Thoracic aorta endothelial cell (primary cell): ENCODE measurements around the gene DCTN5. TPM values are rescaled to one million over a fixed set of nuclear protein-coding genes. Genes with fewer than 3 reads are reported as not detected.

Experiments
- total RNA-seq: library from RNA; depleted of rRNA; stranded (reverse); fragments of >200 nt; gene quantifications from 2 replicates; pipeline ENCODE4 v1.2.3, GENCODE V29; 2012

The DCTN5 gene
- 68.1 and 71.5 TPM in 2 replicates for total RNA-seq

DNA sequence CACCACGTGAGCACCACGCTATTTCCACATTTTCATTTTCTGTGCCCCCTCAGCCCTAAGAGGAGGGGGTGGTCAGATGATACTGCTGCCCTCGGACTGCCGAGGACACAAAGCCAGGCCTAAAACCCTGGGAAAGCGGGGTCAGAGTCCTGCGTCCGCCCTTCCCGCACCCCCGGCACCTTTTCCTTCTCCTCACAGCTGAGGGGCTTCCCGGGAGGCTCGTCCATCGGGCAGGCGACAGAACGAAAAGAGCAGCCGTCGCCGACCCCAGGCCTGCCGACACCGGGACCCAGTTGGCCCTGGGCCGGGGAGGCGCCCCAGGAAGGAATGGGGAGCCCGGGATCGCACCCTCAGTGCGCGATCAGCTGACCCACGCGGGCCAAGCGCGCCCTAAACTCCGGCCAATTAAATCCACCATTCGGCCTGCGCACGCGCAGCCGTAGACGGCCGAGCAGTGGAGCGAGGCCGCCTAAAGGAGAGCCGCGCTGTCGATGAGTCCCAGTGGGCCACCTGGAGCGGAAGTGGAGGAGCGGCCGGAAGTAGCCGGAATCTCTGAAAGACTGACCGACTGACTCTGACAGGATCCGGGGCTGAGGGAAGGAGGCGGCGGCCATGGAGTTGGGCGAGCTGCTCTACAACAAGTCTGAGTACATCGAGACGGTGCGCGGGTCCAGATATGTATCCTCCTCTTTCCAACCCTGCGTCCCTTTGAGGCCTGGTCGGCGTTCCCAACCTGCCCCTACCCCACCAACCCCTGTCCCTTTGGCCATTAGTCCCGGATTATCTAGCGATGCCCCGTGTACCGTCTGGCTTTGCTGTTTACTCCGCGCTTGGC lies at the start of gene DCTN5, which contains the start of gene PALB2:
DCTN5 (plus strand) TSS at position 536 of the 835 bp plus-strand sequence; CDS start at position 613, 77 bp downstream.
PALB2 (minus strand) TSS at position 380 of the 835 bp plus-strand sequence; CDS start at position 227, 153 bp downstream.

DNA sequence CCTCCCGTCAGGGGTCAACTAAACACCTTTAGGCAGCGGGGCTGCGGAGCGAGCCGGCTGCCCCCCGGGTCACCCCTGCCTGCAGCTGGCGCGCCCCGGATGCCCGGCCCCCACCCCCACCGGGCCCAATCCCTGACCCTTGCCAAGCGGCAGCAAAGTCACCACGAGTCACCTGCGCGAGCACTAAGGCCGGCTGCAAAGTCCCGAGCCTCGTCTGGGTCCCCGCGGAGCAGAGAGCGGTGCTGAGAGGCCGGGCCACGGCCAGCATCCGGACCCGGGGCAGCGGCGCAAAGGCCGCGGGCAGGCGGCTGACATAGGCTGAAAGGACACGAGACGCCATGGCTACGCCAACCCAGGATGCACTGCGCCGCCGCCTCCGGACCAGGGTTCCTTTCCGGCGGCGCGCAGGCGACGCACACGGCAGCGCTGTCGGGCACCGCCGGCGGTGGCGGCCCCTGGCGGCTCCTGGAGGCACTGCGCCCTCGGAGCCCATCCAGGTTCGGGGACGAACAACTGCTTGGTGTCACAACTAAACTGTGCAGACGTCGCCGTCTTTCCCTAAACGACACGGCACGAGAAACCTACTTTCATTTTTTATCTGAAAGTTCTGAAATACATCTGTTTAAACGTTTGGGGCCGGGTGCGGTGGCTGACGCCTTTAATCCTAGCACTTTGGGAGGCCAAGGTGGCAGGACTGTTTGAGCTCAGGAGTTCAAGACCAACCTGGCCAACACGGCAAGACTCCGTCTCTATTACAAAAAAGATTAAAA lies 45.1 kb upstream of the DCTN5 start, which contains the start of gene NDUFAB1:
NDUFAB1 (minus strand) TSS at position 366 of the 770 bp plus-strand sequence; CDS start at position 340, 26 bp downstream.

GRCh38 chr16:23678430-23679273 lies 37.4 kb downstream of the DCTN5 start, which contains the start of gene PLK1:
PLK1 (plus strand) TSS chr16:23678889; CDS start chr16:23678933, 44 bp downstream.

DNA sequence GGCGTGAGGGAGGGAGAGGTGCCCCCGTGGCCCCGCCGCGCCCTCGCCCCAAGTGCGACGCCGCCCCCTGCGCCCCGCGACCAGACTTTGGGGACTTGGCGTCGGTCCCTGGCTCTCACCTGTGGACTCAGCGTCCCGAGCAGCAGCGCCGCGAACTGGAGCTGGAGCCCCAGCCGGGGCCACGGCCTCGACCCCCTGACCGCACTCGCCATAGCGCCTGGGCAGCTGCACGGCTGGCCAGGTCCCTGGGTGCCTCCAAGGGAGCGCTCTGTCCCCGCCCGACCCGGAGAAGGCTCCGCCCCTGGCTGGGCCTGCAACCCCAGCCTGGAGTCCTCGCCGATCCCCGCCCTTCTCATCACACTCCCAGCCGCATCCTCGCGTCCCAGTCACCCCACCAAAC lies 71.7 kb downstream of the DCTN5 start, which contains the start of gene ERN2:
ERN2 (minus strand) TSS at position 247 of the 400 bp plus-strand sequence; CDS start at position 212, 35 bp downstream.

Other genes with a start within 250 kb of the DCTN5 start
- 16.2 and 17.6 TPM in 2 replicates for gene COG7, start 188.3 kb upstream of the DCTN5 start, total RNA-seq
- 45.5 and 56.6 TPM in 2 replicates for gene GGA2, start 131.0 kb upstream of the DCTN5 start, total RNA-seq
- gene EARS2, start 84.1 kb upstream of the DCTN5 start, total RNA-seq: 19.1 and 19.5 TPM in 2 replicates
- gene UBFD1, start 83.7 kb upstream of the DCTN5 start, total RNA-seq: 56.4 and 99.2 TPM in 2 replicates
- gene NDUFAB1, start 45.1 kb upstream of the DCTN5 start, total RNA-seq: 140 and 167 TPM in 2 replicates
- gene PALB2, start 156 bp upstream of the DCTN5 start, total RNA-seq: 18.5 and 25.0 TPM in 2 replicates
- 44.0 and 82.6 TPM in 2 replicates for gene PLK1, start 37.4 kb downstream of the DCTN5 start, total RNA-seq
- gene ERN2, start 71.8 kb downstream of the DCTN5 start, total RNA-seq: not detected in 2 replicates
- not detected in 2 replicates for gene CHP2, start 113.6 kb downstream of the DCTN5 start, total RNA-seq
- under 0.01 and 0.14 TPM in 2 replicates for gene PRKCB, start 194.5 kb downstream of the DCTN5 start, total RNA-seq